Activated T-helper 17 cell treated with anti-CD3 and anti-CD28 coated beads, Interleukin-2, amount 50 U/mL, for 72 hours (primary cell): ENCODE results near the gene TMEM198. TPM values are rescaled to one million over a fixed set of nuclear protein-coding genes. Genes with fewer than 3 reads are reported as not detected.
A peak's percentile ranks its signal among the peaks of the same experiment; 100 is the strongest.

Experiments
- ATAC-seq: fragments of 150-1000 bp; cut with Tn5 transposase; replicated peaks from 2 replicates; pipeline ENCODE4 v1.10.0; 2021; ENCODE audit warnings: mild to moderate bottlenecking, moderate library complexity
- H3K27ac Mint-ChIP-seq: one replicate; pipeline ENCODE4 v1.8.0; 2022; ENCODE audit warnings: mixed read lengths
- H3K27me3 Mint-ChIP-seq: one replicate; pipeline ENCODE4 v1.8.0; 2022; ENCODE audit warnings: mixed read lengths
- H3K36me3 Mint-ChIP-seq: one replicate; pipeline ENCODE4 v1.8.0; 2022; ENCODE audit warnings: low read depth, mild to moderate bottlenecking, mixed read lengths
- H3K4me1 Mint-ChIP-seq: one replicate; pipeline ENCODE4 v1.8.0; 2022; ENCODE audit warnings: mixed read lengths
- H3K4me3 Mint-ChIP-seq: one replicate; pipeline ENCODE4 v1.8.0; 2022; ENCODE audit warnings: mild to moderate bottlenecking, mixed read lengths
- H3K9me3 Mint-ChIP-seq: one replicate; pipeline ENCODE4 v1.8.0; 2022; ENCODE audit warnings: mixed read lengths
- total RNA-seq, 2 donors: library from RNA; stranded (reverse); gene quantifications; one replicate each; pipeline ENCODE4 v1.2.3, GENCODE V29; 2022

The TMEM198 gene
- total RNA-seq, 2 donors from 2014 or later, result 3.7 to 5.1 TPM

DNA sequence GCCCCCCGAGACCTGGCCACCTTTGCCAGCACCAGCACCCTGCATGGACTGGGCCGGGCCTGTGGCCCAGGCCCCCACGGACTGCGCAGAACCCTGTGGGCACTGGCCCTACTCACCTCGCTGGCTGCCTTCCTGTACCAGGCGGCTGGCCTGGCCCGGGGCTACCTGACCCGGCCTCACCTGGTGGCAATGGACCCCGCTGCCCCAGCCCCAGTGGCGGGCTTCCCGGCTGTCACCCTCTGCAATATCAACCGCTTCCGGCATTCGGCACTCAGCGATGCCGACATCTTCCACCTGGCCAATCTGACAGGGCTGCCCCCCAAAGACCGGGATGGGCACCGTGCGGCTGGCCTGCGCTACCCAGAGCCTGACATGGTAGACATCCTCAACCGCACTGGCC, 29.0 kb upstream of the TMEM198 start:
- H3K27ac Mint-ChIP-seq, result no peak overlapping the region
- ATAC-seq, result no peak
- H3K4me1 Mint-ChIP-seq, result peaks cover 18% of the 10 kb centered on the region
- H3K4me3 Mint-ChIP-seq, result no peak overlapping the region
- no peaks in the 10 kb centered on the region for H3K36me3 Mint-ChIP-seq
- H3K27me3 Mint-ChIP-seq, result peaks cover 71% of the 10 kb centered on the region
- no peaks in the 10 kb centered on the region for H3K9me3 Mint-ChIP-seq

DNA sequence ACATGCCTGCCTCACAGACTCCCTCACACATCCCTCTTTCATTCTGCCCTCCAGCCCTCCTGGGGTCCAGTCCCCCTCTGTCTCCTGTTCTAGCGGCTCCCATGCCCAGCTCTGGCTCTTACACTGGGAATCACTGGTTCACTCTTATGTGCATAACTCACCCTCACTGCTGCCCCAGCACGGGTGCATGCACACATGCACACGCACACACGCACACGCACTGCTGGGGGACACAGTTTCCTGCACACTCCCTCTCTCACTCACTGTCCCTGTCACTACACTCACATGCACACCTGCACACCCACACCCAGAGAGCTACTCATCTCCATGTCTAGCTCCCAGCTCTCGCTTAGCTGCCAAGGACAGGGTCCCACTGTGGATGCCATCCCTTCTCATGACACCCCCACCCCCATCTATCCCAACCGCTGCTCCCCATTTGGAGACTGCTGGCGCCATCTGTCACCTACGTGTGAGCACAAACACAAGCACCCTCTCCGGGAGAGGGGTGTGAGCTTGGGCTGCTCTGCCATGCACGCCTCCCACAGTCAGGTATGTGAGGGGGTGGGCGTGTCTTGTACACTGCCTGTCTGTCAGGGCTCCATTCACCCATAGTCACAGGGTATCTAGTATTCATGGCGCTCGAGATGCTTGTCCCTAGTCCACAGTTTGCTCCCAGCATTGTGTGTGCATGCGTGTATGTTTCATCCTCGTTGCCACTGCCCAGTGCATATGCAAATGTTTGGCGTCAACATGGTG, 27.8 kb upstream of the TMEM198 start:
- no peak overlapping the region for H3K27ac Mint-ChIP-seq
- H3K4me3 Mint-ChIP-seq, result no peak overlapping the region
- peaks cover 12% of the 10 kb centered on the region for H3K4me1 Mint-ChIP-seq
- ATAC-seq, result no peak
- H3K27me3 Mint-ChIP-seq, result peaks cover 66% of the 10 kb centered on the region
- H3K36me3 Mint-ChIP-seq, result no peaks in the 10 kb centered on the region
- H3K9me3 Mint-ChIP-seq, result no peaks in the 10 kb centered on the region

DNA sequence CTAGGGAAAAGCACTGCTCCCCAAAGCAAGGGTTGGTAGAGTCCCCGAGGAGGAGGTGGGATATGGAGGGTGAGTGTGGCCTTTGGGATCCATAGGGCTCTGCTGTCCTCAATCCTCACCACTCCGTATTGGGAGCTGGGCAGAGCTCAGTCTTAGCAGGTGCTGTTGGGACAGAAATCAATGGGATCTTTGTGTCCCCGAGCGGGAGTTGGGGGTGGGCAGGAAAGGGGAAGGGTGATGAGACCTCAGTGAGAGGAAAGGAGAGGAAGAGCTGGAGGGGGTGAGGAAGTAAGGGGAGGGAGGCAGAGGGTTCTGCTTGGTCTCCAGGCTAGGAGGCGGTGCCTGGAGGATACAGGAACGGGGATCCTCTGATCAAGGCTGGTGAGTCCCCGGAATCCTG, 26.9 kb upstream of the TMEM198 start:
- Mint-ChIP-seq H3K36me3 (peaks cover 6% of the 10 kb centered on the region), H3K4me3 (no peak overlapping the region), H3K9me3 (no peaks in the 10 kb centered on the region), H3K27ac (no peak overlapping the region), H3K4me1 (peaks cover 16% of the 10 kb centered on the region), H3K27me3 (peaks cover 67% of the 10 kb centered on the region)
- no peak for ATAC-seq

DNA sequence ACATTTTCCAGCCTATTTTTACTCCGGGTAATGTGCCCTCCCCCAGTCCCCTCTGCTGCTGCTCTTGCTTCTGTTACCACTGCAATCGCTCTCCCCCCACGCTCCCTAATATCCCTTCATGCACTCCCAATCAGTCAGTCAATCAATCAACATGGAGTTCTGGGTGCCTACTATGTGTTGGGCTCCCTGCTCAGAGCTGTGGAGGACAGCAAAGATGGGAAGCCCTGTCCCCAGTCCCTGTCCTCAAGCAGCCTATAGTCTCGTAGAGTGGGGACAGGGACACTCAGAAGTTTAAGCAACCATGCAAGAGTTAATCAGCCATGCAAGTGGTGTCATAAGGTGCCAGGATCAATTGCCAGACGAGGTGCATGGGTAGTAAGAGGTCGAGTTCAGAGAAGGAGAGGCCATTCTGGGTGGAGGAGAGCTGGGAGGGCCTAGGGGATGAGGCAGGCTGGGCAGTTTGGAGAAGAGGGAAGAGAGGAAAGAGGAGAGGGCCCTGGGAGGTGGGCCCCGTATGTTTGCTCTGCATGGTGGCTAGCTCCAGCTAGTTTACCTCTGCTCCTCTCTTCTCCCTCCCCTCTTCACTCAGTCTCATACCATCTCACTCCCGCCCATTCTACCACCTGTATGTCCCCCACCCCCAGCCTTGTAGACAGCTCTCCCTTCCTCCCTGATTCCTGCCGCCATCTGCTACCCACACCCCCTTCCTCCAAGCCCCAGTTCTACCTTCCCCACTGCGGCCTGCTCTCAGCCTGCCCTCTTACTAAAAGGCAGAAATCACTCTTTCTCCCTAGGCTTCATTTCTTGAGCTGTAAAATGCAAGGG, 25.7 kb upstream of the TMEM198 start:
- H3K4me3 Mint-ChIP-seq, result no peak overlapping the region
- H3K4me1 Mint-ChIP-seq, result peaks cover 19% of the 10 kb centered on the region
- ATAC-seq, result no peak
- peaks cover 63% of the 10 kb centered on the region for H3K27me3 Mint-ChIP-seq
- H3K27ac Mint-ChIP-seq, result no peak overlapping the region
- no peaks in the 10 kb centered on the region for H3K9me3 Mint-ChIP-seq
- peaks cover 8% of the 10 kb centered on the region for H3K36me3 Mint-ChIP-seq

DNA sequence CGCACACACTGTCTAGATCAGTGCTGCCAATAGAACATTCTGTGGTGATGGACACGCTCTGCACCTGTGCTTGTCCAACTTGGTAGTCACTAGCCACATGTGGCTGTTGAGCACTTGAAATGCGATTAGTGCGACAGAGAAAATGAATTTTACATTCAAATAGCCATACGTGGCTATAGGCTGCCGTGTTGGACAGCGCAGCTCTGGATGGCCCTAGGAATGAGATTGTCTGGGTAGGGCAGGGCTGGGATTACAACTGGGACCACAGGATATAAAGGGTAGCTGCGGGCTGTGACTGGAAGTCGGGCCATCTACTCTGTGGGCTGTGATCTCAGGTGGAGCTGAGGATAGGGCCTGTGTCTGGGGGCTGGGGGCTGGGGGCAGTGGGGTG, 24.3 kb upstream of the TMEM198 start:
- peaks cover 8% of the 10 kb centered on the region for H3K36me3 Mint-ChIP-seq
- H3K27ac Mint-ChIP-seq, result no peak overlapping the region
- H3K4me1 Mint-ChIP-seq, result peaks cover 12% of the 10 kb centered on the region
- no peaks in the 10 kb centered on the region for H3K9me3 Mint-ChIP-seq
- ATAC-seq, result no peak
- H3K4me3 Mint-ChIP-seq, result no peak overlapping the region
- H3K27me3 Mint-ChIP-seq, result peaks cover 62% of the 10 kb centered on the region

DNA sequence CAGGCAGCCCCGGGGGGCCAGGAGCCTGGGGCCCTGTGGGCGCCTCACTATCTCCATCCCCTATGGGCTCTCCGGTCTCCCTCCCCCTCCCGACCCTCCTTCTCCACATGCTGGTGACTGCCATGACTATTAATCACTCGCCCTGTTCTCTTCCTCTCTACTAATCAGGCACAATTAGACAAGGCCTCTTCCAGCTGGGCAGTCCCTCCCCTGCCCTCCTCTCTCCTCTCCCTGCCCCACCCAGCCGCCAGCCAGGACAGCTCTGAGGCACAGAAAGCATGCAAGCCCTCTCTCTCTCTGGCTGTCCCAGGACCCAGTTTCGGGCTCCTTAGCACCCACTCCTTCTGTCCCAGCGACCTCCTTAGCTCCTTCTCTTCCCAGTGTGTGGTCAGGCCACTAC, 23.7 kb upstream of the TMEM198 start:
- Mint-ChIP-seq H3K36me3 (peaks cover 8% of the 10 kb centered on the region), H3K9me3 (no peaks in the 10 kb centered on the region), H3K27me3 (peaks cover 66% of the 10 kb centered on the region), H3K4me1 (peaks cover 12% of the 10 kb centered on the region), H3K4me3 (no peak overlapping the region), H3K27ac (no peak overlapping the region)
- ATAC-seq, result no peak

DNA sequence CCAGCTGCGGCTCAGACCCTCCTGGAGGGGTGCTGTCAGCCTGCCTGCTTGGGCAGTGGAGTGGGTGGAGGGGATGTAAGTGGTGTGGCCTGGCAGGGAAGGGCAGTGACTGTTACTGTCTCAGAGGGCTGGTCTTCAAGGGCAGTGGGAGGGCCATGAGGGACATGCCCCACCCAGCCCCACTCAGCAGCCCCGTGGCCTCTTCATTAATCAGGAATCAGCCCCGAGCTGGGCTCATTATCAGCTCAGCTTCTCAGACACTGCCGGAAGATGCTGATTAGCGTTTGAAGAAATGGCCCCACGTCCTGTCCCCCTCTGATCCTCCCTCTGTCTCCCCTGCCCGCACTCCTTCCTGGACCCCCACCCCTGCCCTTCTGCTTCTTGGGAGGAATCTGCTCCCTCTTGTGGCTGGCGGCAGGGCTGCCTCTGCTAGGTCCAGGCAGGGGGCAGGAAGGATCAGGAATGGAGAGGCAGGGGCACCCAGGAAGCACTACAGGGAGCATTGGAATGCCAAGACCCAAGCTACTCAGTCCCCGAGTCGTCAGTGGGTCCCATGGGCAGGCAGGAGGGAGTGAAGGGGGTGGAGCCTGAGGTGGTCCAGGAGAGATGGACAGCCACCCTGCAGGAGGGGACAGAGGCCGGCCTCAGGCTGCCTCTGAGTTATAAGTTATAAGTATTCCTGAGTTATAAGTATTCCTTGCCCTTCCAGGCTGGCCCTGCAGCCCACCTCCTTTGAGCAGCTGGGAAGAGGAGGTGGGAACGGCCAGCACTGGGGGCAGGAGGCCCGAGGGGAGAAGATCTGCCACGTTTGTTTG, 22.6 kb upstream of the TMEM198 start:
- H3K4me3 Mint-ChIP-seq, result peak overlapping the region; percentile 32
- peaks cover 70% of the 10 kb centered on the region for H3K27me3 Mint-ChIP-seq
- peaks cover 12% of the 10 kb centered on the region for H3K4me1 Mint-ChIP-seq
- H3K9me3 Mint-ChIP-seq, result no peaks in the 10 kb centered on the region
- H3K36me3 Mint-ChIP-seq, result peaks cover 8% of the 10 kb centered on the region
- ATAC-seq, result no peak
- H3K27ac Mint-ChIP-seq, result no peak overlapping the region

DNA sequence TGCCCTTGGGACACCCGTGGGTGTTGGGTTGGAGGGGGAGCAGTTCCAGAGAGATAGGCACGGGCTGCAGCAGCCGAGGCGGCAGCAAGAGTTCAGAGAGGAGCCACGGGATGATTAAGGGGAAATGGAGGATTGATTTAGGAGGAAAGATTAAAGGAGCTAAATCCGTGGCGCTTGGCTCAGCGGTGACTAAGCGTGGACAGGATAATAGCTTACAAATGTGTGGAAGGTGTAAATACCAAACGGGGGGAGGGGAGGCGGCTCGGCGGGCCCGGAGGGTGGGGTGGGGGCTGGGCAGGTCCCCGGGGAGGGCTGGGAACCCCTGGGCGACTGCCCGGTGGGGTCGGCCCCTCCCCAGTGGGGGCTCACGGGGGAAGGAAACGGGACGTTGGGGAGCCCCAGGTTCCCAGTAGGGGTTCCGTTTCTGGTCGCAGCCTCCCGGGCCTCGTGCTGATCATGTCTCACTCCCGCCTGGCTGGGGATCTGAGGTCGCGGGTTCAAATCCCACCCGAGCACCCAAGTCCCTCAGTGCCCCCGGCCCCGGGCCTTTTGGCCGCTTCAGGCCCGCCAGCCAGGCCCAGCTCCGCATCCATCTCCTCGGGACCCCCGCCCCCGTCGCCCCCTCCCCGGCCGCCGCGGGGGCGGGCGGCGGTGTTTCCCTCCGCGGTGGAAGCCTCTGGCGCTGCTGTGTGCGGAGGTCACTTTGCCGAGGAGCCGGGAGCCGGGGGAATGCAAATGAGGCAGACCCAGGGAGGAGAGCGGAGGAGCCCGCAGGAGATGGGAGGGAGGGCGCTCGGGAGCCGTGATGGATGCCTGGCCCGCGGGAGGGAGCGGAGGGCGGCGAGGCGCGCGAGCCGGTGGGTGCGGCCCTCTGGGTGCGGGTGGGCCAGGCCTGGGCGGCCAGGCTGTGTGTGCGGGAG, 21.5 kb upstream of the TMEM198 start:
- no peak overlapping the region for H3K27ac Mint-ChIP-seq
- ATAC-seq, result no peak
- H3K27me3 Mint-ChIP-seq, result peaks cover 69% of the 10 kb centered on the region
- H3K4me1 Mint-ChIP-seq, result peaks cover 12% of the 10 kb centered on the region
- H3K9me3 Mint-ChIP-seq, result no peaks in the 10 kb centered on the region
- H3K36me3 Mint-ChIP-seq, result peaks cover 8% of the 10 kb centered on the region
- peak overlapping the region; percentile 32 for H3K4me3 Mint-ChIP-seq

DNA sequence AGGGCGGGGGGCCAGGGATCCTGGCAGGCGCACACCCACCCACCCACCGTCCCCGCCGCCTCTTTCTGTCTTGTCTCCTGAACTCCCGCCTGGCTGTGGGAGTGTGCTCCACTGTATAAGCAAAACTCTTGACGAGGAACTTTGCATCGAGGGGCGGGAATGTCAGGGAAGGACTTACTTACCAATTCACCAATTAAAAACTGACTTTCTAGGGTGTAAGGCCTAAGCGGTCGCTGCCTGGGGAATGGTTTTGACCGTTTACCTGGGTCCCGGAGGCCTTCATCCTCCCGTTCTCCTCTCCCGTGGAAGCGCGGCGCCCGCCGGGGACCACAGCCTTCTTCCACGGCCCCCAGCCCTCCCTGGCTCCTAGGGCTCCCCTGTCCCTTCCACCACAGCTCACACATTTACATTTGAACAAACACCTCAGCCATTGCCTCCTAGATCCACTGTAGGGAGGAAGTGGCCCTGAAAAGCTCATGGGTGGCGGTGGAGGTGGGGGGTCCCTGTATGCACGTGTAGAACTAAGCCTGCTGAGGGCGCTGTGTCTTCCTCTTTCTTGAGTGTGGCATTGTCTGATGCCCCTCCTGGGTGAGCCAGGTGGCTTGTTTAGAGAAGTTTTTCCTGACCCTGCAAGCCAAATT, 20.7 kb upstream of the TMEM198 start:
- peaks cover 67% of the 10 kb centered on the region for H3K27me3 Mint-ChIP-seq
- peaks cover 8% of the 10 kb centered on the region for H3K36me3 Mint-ChIP-seq
- H3K4me3 Mint-ChIP-seq, result no peak overlapping the region
- peaks cover 12% of the 10 kb centered on the region for H3K4me1 Mint-ChIP-seq
- H3K9me3 Mint-ChIP-seq, result no peaks in the 10 kb centered on the region
- no peak for ATAC-seq
- H3K27ac Mint-ChIP-seq, result no peak overlapping the region

DNA sequence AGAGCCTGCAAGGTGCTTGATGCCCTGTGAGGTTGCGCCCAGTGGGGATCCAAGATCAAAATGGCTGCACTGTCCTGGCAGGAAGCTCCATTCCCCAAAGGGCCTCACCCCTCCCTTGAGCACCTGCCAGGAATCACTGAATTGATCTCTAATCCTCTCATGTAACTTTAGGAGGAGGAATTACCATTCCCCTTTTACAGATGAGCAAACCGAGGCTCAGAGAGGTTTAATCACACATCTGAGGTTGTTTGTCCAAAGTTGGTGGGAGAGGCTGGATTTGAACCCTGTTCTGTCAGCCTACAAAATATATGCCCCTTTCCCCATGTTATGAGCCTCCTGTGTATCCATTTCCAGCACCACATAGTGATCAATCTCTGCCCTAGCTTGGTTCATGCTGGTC, 19.0 kb upstream of the TMEM198 start:
- no peak for ATAC-seq
- H3K36me3 Mint-ChIP-seq, result peaks cover 8% of the 10 kb centered on the region
- H3K9me3 Mint-ChIP-seq, result no peaks in the 10 kb centered on the region
- peaks cover 73% of the 10 kb centered on the region for H3K27me3 Mint-ChIP-seq
- no peak overlapping the region for H3K27ac Mint-ChIP-seq
- H3K4me3 Mint-ChIP-seq, result no peak overlapping the region
- peaks cover 12% of the 10 kb centered on the region for H3K4me1 Mint-ChIP-seq

DNA sequence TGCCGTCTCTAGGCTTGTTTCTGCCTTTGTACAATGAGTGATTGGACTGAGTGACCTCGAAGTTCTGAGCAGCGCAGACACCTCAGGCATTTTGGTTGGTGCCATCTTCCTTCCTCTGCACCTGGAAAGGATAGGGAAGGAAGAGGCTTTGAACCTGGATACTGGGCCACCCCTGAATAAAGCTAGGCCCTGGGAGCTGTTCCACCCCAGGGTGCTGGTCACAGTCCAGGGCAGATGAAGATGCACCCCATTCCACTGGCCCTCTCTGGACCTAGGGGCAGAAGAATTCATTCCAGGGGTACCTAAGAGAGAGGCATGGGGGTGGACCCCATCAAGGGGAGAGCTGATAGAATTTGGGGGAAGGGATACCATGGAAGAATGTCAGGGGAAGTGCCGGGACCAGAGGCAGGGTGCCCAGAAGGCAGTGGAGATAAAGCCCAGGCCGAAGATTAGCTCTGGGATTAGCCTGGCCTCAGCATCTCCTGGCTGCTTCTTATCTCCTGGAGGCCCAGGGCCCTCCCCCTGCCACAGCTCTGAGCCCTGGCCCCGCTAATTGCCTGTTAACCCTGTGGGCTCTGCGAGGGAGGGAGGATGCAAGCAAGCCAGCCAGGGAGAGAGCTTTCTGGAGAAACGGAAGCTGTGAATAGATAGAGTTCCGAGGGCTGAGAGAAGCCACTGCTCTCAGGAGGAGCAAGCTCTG, 18.1 kb upstream of the TMEM198 start:
- H3K36me3 Mint-ChIP-seq, result peaks cover 8% of the 10 kb centered on the region
- no peak for ATAC-seq

DNA sequence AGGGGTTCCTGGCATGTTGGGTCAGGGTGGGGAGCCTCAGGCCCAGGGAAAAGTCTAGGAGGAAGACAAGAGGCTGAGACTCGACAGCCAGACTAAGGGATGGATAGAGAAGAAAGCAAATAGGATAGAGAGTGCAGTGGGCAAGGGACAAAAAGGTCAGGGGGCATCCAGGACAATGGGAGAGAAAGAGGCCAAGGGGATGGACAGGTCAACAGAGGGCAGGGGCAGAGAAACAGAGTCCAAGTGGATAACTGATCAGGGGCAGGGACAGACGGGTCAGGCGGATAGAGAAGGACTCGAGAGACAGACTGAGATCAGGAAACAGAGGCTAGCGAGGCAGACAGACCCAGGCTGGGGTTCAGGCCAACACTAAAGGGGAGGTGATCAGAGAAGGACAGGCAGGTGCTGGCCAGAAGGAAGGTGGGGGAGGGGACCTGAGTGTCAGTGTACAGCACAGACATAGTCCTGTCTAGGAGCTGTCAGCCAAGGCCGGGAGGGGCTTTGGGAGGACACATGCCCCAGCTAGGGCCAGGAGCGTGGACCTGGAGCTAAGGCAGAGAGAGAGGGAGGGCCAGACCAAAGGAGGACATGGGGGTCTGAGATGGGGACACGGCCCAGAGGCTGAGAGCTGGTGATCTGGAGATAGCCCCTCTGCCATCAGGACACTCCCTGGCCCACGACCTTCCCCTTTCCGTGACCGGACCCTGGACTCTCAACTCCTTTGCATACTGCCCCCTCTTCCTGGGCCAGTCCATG, 17.3 kb upstream of the TMEM198 start:
- peaks cover 7% of the 10 kb centered on the region for H3K36me3 Mint-ChIP-seq
- peaks cover 17% of the 10 kb centered on the region for H3K4me1 Mint-ChIP-seq
- no peak for ATAC-seq
- H3K4me3 Mint-ChIP-seq, result no peak overlapping the region
- peaks cover 78% of the 10 kb centered on the region for H3K27me3 Mint-ChIP-seq
- H3K27ac Mint-ChIP-seq, result no peak overlapping the region
- no peaks in the 10 kb centered on the region for H3K9me3 Mint-ChIP-seq

More for the DNA sequence above, 18.1 kb upstream of the TMEM198 start:
- Mint-ChIP-seq H3K27me3 (peaks cover 74% of the 10 kb centered on the region), H3K27ac (no peak overlapping the region), H3K4me1 (peaks cover 18% of the 10 kb centered on the region), H3K4me3 (no peak overlapping the region), H3K9me3 (no peaks in the 10 kb centered on the region)
